NCI-H82 (cell line): ENCODE results near the gene SPSB1.

Experiments used
- DNase-seq: peaks from one replicate; lab custom pipeline; 2025; lab: John Stamatoyannopoulos, UW

The SPSB1 gene

GRCh38 chr1:9389968-9390367 is 97.3 kb downstream of the SPSB1 start:
- no peak for DNase-seq

DNA sequence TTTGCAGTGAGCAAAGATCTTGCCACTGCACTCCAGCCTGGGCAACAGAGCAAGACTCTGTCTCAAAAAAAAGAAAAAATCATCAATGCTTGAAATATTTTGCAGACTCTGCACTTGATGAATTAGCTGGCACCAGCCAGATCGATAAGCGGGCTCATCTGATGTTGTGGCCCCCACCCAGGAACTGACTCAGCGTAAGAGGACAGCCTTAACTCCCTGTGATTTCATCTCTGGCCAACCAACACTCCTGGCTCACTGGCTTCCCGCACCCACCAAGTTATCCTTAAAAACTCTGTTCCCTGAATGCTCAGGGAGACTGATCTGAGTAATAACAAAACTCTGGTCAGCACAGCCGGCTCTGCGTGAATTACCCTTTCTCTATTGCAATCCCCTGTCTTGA is 98.9 kb downstream of the SPSB1 start:
- DNase-seq = no peak

- DNase-seq = no peak
These were observed 101.3 kb downstream of the SPSB1 start for GRCh38 chr1:9394010-9394409.

GRCh38 chr1:9395018-9395417 is 102.3 kb downstream of the SPSB1 start:
- no peak for DNase-seq

GRCh38 chr1:9397047-9397446 is 104.4 kb downstream of the SPSB1 start:
- no peak for DNase-seq

GRCh38 chr1:9397997-9398526 is 105.4 kb downstream of the SPSB1 start:
- no peak for DNase-seq

GRCh38 chr1:9399510-9400424 is 107.1 kb downstream of the SPSB1 start:
- DNase-seq = peak; percentile 93

DNA sequence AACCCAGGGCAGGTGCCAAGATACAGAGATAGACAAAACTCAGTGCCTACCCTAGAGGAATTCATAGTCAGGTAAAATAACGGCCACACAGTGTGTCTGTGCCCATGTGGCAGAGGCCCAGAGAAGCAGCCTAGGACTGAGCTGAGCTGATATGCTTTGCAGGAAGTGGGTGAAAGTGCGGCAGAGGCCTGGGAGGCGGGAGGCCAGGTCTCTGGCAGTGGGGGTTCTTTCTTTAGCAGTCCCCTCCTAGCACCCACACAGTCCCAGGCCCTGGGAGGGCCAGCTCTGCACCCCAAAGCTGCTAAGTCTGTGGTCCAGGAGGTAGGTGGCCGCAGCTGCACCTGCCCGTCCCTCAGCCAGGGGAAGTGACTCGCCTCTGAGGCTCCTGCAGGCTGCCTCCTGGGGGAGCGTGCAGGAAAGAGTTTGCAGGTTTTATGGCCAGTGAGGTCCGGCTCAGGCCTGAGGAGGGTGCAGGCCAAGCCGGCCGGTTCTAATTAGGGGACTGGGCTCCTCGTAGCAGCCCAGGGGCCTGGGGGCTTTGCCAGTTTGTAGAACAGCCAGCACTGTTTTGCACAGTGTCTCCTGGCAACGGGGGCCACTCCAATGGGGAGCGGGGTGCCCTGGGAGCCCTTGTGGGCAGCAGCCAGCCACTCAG is 107.9 kb downstream of the SPSB1 start:
- no peak for DNase-seq

- DNase-seq = no peak
These were observed 108.4 kb downstream of the SPSB1 start for GRCh38 chr1:9401080-9401453.

- DNase-seq = no peak
These were observed 109.5 kb downstream of the SPSB1 start for GRCh38 chr1:9402256-9402616.

- DNase-seq = no peak
These were observed 110.1 kb downstream of the SPSB1 start for GRCh38 chr1:9402717-9403225.

DNA sequence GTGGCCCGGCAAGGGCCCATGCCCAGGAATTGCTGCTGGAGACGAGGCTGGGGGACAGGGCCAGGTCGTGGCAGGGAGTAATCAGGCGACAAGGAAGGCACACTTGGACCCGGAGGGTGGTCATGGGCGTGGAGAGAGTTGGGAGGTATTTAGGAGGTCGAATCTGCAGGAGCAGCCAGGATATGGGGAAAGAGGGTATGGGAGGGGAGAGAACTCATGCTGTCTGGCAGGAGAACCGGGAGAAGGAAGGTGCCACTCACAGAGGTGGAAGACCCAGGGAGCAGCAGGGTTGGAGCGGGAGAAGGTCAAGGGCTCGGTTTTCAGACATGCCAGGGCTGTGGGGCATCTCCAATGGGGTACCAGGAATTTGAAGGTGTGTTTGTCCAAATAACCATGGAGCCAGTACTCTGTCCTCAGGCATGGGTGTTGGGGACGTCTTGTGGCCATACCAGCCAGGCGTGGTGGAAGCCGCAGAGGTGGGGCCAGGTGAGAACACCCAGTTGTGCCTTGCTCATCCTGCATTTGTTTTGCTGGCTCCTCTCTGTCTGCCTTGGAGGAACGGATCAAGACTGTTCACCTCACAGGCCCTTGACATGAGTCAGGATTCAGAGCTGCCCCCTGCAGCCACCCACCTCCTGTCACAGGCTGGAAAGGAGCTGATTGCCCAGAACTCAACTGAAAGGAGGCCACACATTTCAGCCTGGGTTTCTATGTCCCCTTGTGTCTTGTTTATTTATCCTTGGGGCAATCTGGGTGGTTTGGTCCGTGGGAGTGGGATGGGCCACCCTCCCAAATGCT is 111.6 kb downstream of the SPSB1 start:
- DNase-seq = peak; percentile 26

DNA sequence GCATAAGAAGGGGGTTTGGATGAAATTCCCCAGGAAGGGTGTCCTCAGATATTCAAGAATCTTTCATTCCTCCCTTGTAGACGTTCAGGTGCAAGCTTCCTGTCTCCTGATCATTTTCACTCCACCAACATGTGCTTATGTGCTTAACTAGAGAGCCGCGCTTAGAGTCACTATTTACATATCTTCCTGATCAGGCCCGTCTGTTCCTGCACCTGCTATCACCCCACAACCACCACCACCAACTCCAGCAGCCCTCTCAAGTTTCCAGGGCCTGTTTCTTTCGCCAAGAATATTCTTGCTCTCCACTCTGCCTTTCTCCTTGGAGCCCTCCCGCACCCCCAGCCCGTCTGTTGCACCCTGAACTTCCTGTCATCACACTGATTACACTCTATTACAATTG is 113.4 kb downstream of the SPSB1 start:
- peak; percentile 85 for DNase-seq

- DNase-seq = peak; percentile 52
These were observed 118.1 kb downstream of the SPSB1 start for GRCh38 chr1:9410737-9411297.

GRCh38 chr1:9413071-9413876 is 120.6 kb downstream of the SPSB1 start:
- DNase-seq = peak; percentile 88

- DNase-seq = no peak
These were observed 121.2 kb downstream of the SPSB1 start for GRCh38 chr1:9413877-9414213.

- DNase-seq = no peak
These were observed 123.8 kb downstream of the SPSB1 start for GRCh38 chr1:9416506-9416905.

GRCh38 chr1:9416918-9417500 is 124.3 kb downstream of the SPSB1 start:
- no peak for DNase-seq

GRCh38 chr1:9417695-9418094 is 125.0 kb downstream of the SPSB1 start:
- no peak for DNase-seq

DNA sequence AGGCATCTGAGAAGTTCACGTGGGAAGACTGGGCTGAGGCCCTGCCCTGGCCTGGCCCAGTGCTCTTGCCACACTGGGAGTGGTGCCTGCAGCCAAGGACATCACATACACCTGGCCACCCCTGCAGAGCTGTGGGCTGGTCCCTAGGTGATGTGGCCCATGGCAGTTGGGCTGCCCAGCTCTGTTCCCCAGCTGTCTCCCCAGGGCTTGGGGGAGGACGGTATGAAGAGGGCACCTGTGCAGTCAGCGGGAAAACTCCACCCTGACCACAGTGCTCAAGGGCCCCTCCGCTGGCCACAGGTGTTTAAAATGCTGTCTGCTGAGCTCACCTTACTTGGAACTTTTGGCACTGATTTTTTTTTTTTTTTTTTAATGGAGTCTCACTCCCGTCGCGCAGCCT is 126.2 kb downstream of the SPSB1 start:
- no peak for DNase-seq
